ENCODE data around the gene CHURC1. TPM values are rescaled to one million over a fixed set of nuclear protein-coding genes. Genes with fewer than 3 reads are reported as not detected.

Gene CHURC1
- total RNA-seq, 1 donor from 2014 or later: 52.5 TPM

GRCh38 chr14:64928239-64929013 lies 14.2 kb downstream of the CHURC1 start:
- peaks cover 5% of the 10 kb centered on the region for H3K4me1 ChIP-seq
- H3K9me3 ChIP-seq: no peaks in the 10 kb centered on the region
- H3K27me3 ChIP-seq: no peaks in the 10 kb centered on the region
- H3K36me3 ChIP-seq: peaks cover 86% of the 10 kb centered on the region
- DNase-seq: no peak
- no peak for ATAC-seq
- intact Hi-C loops (cut with DNase I): no loop called here
- peak overlapping the region; percentile 28 for H3K27ac ChIP-seq
- H3K4me3 ChIP-seq: no peak overlapping the region
- no peak for TF ChIP-seq CTCF (IDR thresholded peaks at IDR 0.05)

- ATAC-seq: no peak
- Histone ChIP-seq H3K27ac (peak overlapping the region; percentile 28), H3K4me1 (peaks cover 5% of the 10 kb centered on the region), H3K4me3 (no peak overlapping the region), H3K9me3 (no peaks in the 10 kb centered on the region), H3K36me3 (peaks cover 89% of the 10 kb centered on the region), H3K27me3 (no peaks in the 10 kb centered on the region)
- intact Hi-C loops (cut with DNase I): no loop called here
- no peak for TF ChIP-seq CTCF (IDR thresholded peaks at IDR 0.05)
- DNase-seq: no peak
These were observed 14.7 kb downstream of the CHURC1 start for GRCh38 chr14:64929014-64929359.

DNA sequence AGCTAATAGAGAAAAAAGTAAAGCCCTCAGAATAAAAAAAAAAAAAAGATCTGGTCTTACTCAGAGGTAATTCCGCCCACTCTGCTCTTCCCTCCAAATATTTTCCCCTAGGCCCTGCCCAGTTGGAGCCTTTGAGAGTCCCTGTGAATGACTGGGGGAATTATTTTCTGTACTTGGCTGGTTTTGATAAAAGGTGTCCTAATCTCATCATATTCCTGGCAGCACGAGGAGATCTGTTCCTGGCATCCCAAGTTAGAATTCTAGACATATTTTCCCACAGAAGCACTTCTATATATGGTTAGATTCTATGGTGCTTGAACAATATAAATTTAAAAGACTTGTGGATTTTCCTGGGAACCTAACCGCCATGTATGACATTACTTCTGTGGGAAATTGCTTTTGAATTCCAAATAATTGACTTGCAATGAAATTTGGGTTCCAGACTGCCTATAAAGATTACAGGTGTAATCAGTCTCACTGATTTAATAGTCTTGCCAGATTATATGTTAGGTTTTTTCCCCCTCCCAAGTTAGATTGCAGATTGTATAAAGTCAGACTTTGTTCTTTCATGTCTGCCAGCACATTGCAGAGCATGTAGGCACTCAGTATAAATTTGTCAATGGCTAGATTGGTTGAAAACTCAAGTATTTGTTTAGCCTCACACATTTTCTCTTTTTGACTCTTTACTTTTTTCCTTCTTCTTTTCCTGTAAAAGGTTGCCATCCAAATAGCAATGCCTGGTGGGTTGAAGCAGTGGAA lies 16.0 kb downstream of the CHURC1 start:
- Histone ChIP-seq H3K27ac (no peak overlapping the region), H3K9me3 (no peaks in the 10 kb centered on the region), H3K27me3 (no peaks in the 10 kb centered on the region), H3K36me3 (peaks cover 87% of the 10 kb centered on the region), H3K4me1 (peaks cover 5% of the 10 kb centered on the region), H3K4me3 (no peak overlapping the region)
- no peak for ATAC-seq
- intact Hi-C loops (cut with DNase I): no loop called here
- TF ChIP-seq CTCF (IDR thresholded peaks at IDR 0.05): no peak
- DNase-seq: no peak

DNA sequence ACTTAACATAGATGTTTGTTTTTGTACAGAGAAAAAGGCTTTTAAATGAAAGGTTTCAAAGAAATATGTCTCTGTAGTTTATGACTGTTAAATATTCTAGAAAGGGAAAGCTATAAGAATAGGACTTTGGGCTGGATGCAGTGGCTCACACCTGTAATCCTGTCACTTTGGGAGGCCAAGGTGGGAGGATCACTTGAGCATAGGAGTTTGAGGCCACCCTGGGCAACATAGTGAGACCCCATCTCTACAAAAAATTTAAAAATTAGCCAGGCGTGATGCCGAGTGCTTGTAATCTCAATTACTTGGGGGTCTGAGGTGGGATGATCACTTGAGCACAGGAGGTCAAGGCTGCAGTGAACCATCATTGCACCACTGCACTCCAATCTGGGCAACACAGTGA lies 16.9 kb downstream of the CHURC1 start:
- TF ChIP-seq CTCF (IDR thresholded peaks at IDR 0.05): no peak
- Histone ChIP-seq H3K27me3 (no peaks in the 10 kb centered on the region), H3K4me3 (no peak overlapping the region), H3K36me3 (peaks cover 78% of the 10 kb centered on the region), H3K27ac (no peak overlapping the region), H3K4me1 (peaks cover 5% of the 10 kb centered on the region), H3K9me3 (no peaks in the 10 kb centered on the region)
- intact Hi-C loops (cut with DNase I): no loop called here
- no peak for DNase-seq
- ATAC-seq: no peak

DNA sequence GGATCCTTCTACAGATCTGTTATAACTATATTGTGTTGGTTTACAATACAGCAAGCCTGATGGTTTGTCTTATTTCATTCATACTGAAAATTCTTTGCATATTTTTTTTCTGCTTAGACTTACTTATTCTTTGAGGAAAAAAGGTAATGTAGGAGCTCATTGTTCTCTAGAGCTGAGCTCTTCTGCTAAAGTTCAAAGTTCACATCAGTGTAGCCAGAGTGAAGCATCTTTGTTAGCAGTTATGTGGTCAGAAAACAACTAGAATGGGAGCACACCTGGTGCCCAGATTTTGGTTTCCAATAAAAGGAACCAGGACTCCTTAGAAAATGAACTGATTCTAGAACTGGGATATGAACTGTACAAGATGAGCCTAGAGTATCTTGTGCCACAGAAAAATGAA lies 18.0 kb downstream of the CHURC1 start:
- intact Hi-C loops (cut with DNase I): no loop called here

More for the DNA sequence above, 18.0 kb downstream of the CHURC1 start:
- Histone ChIP-seq H3K27me3 (no peaks in the 10 kb centered on the region), H3K36me3 (peaks cover 67% of the 10 kb centered on the region), H3K27ac (no peak overlapping the region), H3K4me1 (peaks cover 5% of the 10 kb centered on the region), H3K4me3 (no peak overlapping the region), H3K9me3 (no peaks in the 10 kb centered on the region)
- ATAC-seq: no peak
- no peak for TF ChIP-seq CTCF (IDR thresholded peaks at IDR 0.05)
- DNase-seq: no peak

Data from upper lobe of right lung (tissue), 1 donor.